Fibroblast of pulmonary artery (primary cell): Measurements from ENCODE around the gene CLEC20A.

Experiments
- DNase-seq: peaks from one replicate; pipeline ENCODE4 v3.0.0-alpha.2; 2010; ENCODE audit warnings: low read depth
- H3K4me3 ChIP-seq: replicated peaks from 2 replicates; pipeline ENCODE4 v1.5.1; 2011; ENCODE audit warnings: low read depth, mild to moderate bottlenecking, control low read depth, low read length, moderate library complexity
- TF ChIP-seq, protein P1 (sequence below): IDR thresholded peaks from 2 replicates; pipeline ENCODE4 v1.5.1; 2011; ENCODE audit warnings: mild to moderate bottlenecking, control low read depth, low read length, inconsistent platforms; ENCODE audit errors: missing control alignments

CLEC20A gene

DNA sequence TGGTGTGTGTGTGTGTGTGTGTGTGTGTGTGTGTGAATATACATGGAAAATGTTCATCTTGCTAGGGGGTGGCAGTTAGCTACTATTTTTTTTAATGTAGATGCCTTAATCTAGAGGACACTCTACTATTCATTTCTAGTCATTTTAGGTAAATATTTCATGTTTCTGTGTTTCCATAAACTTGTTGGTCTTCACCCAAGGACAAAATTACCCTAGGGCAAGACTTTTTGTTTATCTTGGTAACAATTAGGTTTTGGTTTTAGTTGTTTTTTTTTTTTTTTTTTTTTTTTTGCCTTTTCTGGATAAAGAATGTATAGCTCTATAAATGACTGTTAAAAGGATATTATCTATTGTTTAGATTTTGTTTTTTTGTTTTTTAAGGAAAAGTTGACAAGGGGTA, 32.2 kb downstream of the CLEC20A start:
- no peak for DNase-seq
- TF ChIP-seq, protein P1, sequence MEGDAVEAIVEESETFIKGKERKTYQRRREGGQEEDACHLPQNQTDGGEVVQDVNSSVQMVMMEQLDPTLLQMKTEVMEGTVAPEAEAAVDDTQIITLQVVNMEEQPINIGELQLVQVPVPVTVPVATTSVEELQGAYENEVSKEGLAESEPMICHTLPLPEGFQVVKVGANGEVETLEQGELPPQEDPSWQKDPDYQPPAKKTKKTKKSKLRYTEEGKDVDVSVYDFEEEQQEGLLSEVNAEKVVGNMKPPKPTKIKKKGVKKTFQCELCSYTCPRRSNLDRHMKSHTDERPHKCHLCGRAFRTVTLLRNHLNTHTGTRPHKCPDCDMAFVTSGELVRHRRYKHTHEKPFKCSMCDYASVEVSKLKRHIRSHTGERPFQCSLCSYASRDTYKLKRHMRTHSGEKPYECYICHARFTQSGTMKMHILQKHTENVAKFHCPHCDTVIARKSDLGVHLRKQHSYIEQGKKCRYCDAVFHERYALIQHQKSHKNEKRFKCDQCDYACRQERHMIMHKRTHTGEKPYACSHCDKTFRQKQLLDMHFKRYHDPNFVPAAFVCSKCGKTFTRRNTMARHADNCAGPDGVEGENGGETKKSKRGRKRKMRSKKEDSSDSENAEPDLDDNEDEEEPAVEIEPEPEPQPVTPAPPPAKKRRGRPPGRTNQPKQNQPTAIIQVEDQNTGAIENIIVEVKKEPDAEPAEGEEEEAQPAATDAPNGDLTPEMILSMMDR, result no peak
- no peak overlapping the region for H3K4me3 ChIP-seq

DNA sequence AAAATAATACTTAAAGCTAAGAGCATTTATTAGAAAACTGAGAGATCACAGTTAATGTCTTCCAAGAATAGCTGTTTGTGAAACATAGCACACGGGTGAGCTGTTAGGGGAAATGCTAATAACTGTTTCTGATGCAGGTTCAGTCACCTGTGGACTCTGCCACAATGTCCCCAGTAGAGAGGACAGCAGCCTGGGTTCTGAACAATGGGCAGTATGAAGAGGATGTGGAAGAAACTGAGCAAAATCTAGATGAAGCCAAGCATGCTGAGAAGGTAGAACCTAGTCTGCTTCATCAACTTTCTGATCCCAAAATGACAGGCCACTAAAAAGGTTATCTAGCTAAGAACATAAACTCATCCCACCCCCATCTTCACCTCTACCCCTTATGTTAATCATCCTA, 32.6 kb downstream of the CLEC20A start:
- DNase-seq, result no peak
- H3K4me3 ChIP-seq, result no peak overlapping the region
- TF ChIP-seq, protein P1, result no peak

DNA sequence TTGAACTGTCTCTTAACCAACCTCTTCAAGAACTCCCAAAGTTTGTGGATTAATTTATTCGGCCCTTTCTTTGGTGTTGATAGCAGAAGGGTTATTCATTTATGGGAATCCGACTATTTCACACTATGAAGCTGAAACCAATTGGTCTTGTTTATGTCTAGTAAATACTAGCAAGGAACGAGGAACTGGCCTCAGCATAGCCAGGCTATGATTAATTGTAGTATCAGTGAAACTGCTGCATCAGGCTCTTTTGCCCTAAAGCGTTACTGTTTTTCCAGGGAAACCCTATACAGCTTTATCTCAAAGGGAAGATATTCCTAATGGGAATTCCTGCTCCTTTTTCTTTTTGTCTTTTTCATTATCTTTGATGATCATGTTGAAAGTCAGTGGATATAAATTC, 35.1 kb downstream of the CLEC20A start:
- TF ChIP-seq, protein P1, result no peak
- no peak overlapping the region for H3K4me3 ChIP-seq
- DNase-seq, result no peak

DNA sequence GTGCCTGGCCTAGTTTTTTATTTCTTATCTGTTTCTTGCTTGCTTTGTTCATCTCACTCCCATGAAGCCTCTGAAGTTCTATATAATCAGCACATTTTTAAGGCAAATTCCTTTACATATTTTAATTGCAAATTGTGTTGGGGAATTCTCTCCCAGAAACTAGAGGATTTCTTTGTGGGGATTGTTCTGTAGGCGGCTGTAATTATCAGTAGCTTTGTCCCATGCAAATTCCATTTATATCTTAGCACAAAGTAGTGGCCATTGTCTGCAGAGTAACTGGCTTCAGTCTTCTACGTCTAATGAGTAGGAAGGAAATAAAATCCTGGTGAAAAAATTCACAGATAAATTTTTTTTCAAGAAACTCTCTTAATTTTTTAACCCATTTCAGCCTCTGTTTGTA, 35.7 kb downstream of the CLEC20A start:
- TF ChIP-seq, protein P1, result no peak
- no peak overlapping the region for H3K4me3 ChIP-seq
- DNase-seq, result no peak

DNA sequence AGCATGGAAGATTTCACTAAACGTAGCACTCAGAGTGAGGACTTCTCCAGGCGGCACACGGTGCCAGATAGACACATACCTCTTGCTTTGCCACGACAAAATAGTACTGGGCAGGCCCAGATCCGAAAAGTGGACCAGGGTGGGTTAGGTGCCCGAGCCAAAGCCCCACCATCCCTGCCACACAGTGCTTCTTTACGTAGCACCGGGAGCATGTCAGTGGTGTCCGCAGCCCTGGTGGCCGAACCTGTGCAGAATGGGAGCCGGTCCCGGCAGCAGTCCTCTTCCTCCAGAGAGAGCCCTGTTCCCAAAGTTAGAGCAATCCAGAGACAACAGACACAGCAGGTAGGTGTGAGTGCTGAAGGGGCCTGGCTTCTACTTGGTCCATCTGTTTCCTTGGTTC, 38.6 kb downstream of the CLEC20A start:
- DNase-seq, result no peak
- no peak overlapping the region for H3K4me3 ChIP-seq
- TF ChIP-seq, protein P1, result no peak

DNA sequence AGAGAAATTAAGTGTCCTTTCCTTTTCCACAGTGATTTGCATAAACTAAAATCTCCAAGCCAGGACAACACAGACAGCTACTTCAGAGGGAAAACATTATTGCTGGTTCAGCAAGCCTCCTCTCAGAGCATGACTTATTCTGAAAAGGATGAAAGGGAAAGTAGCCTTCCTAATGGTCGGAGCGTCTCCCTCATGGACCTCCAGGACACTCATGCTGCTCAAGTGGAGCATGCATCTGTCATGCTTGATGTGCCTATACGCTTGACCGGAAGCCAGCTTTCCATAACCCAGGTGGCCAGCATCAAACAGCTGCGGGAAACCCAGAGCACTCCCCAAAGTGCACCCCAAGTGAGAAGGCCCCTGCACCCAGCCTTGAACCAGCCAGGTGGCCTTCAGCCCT, 39.1 kb downstream of the CLEC20A start:
- DNase-seq, result no peak
- TF ChIP-seq, protein P1, result no peak
- no peak overlapping the region for H3K4me3 ChIP-seq

DNA sequence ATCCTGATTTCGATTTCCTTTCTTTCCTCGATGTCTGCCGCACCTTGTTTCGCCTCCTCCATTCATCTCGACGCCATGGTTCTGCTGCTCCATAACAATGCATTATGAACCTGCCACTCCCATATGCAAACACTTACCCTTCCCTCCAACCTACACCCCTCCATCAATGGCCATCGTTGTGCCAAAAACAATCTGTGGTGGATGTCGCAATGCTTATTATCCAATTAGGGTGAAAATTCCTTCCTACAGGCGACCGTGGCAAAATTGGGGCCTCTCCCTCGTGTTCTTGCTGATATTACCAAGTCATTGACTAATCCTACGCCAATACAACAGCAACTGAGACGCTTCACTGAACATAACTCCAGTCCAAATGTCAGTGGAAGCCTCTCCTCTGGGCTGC, 40.3 kb downstream of the CLEC20A start:
- TF ChIP-seq, protein P1, result no peak
- DNase-seq, result no peak
- H3K4me3 ChIP-seq, result no peak overlapping the region
